Thyroid gland (tissue), 4 donors: Measurements from ENCODE around the gene SMIM24. TPM values are rescaled to one million over a fixed set of nuclear protein-coding genes. Genes with fewer than 3 reads are reported as not detected.
A peak's percentile ranks its signal among the peaks of the same experiment; 100 is the strongest.

Source experiments
- DNase-seq, 2 donors: peaks; one replicate each; pipeline ENCODE4 v3.0.0-alpha.2; 2019
- H3K27ac ChIP-seq, 3 donors: fragments of 200-600 bp; sonication (generic); 1 replicate in 2 of 3; 2 replicates in 1 of 3; pipeline ENCODE4 v1.5.1; 2016 to 2019; ENCODE audit warnings: mild to moderate bottlenecking in 1 of 3, moderate library complexity in 1 of 3
- H3K27me3 ChIP-seq: fragments of 200-600 bp; sonication (generic); one replicate; pipeline ENCODE4 v1.5.1; 2019
- H3K36me3 ChIP-seq, 2 donors: fragments of 200-600 bp; sonication (generic); one replicate each; pipeline ENCODE4 v1.5.1; 2016 to 2019
- H3K4me1 ChIP-seq, 2 donors: fragments of 200-600 bp; sonication (generic); one replicate each; pipeline ENCODE4 v1.5.1; 2017 to 2019
- H3K4me3 ChIP-seq, 3 donors: fragments of 200-600 bp; sonication (generic); replicated peaks in 1 of 3; 1 replicate in 2 of 3; 2 replicates in 1 of 3; pipeline ENCODE4 v1.5.1; 2016; ENCODE audit warnings: mild to moderate bottlenecking in 1 of 3
- H3K9me3 ChIP-seq: fragments of 200-600 bp; sonication (generic); one replicate; pipeline ENCODE4 v1.5.1; 2017
- POLR2A ChIP-seq, 2 donors: fragments of 450-650 bp; IDR thresholded peaks; one replicate each; pipeline ENCODE4 v1.6.1; 2017; ENCODE audit warnings: antibody characterized with exemption in 2 of 2, mild to moderate bottlenecking in 2 of 2, moderate library complexity in 1 of 2
- WGBS, 2 donors: methylation state at CpG; one replicate each; pipeline ENCODE4 v1.1.5; 2017; 5-methylcytosine and 5-hydroxymethylcytosine counted together
- intact Hi-C: fragments of 100-400 bp; cut with DNase I; formaldehyde crosslinking; loops from one replicate; pipeline ENCODE4 v1.15.1; 2023
- total RNA-seq, 4 donors: library from RNA; depleted of rRNA; stranded (reverse); fragments of >200 nt; gene quantifications; one replicate each; pipeline ENCODE4 v1.2.3, GENCODE V29; 2016
- TF ChIP-seq, protein P1 (sequence below), 6 experiments: fragments of 200-600 bp in 3 of 6; fragments of 450-650 bp in 3 of 6; sonication (generic) in 3 of 6; IDR thresholded peaks; one replicate each; pipeline ENCODE4 v1.5.1; 2016 to 2019; ENCODE audit warnings: antibody characterized with exemption in 6 of 6, mild to moderate bottlenecking in 2 of 6, inconsistent platforms in 1 of 6, moderate library complexity in 1 of 6

Gene SMIM24
- total RNA-seq, 4 donors from 2014 or later = not detected

DNA sequence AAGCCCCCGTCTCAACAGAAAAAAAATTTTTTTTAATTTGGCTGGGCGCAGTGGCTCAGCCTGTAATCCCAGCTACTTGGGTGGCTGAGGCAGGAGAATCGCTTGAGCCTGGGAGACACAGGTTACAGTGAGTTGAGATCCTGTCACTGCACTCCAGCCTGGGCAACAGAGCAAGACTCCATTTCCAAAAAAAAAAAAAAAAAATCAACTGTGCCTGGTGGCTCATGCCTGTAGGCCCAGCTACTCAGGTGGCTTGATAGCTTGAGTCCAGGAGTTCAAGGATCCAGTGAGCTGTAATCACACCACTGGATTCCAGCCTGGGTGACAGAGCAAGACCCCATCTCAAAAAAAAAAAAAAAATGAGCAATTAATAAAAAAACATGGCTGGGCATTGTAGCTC is 21.5 kb upstream of the SMIM24 start:
- no peaks in the 10 kb centered on the region for H3K36me3 ChIP-seq
- intact Hi-C loops = no loop called here
- H3K4me3 ChIP-seq = no peak overlapping the region
- H3K9me3 ChIP-seq = no peaks in the 10 kb centered on the region
- no peak for DNase-seq
- peaks cover 8 to 13% of the 10 kb centered on the region in 2 donors for H3K4me1 ChIP-seq
- H3K27me3 ChIP-seq = no peaks in the 10 kb centered on the region
- TF ChIP-seq, protein P1, sequence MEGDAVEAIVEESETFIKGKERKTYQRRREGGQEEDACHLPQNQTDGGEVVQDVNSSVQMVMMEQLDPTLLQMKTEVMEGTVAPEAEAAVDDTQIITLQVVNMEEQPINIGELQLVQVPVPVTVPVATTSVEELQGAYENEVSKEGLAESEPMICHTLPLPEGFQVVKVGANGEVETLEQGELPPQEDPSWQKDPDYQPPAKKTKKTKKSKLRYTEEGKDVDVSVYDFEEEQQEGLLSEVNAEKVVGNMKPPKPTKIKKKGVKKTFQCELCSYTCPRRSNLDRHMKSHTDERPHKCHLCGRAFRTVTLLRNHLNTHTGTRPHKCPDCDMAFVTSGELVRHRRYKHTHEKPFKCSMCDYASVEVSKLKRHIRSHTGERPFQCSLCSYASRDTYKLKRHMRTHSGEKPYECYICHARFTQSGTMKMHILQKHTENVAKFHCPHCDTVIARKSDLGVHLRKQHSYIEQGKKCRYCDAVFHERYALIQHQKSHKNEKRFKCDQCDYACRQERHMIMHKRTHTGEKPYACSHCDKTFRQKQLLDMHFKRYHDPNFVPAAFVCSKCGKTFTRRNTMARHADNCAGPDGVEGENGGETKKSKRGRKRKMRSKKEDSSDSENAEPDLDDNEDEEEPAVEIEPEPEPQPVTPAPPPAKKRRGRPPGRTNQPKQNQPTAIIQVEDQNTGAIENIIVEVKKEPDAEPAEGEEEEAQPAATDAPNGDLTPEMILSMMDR (IDR thresholded peaks at IDR 0.05) = no peak
- no peak for TF ChIP-seq POLR2A (IDR thresholded peaks at IDR 0.05)
- no peak overlapping the region for H3K27ac ChIP-seq
- WGBS, 2 donors = 83 to 100% methylated on average over 2 to 3 of the region's 3 CpGs

DNA sequence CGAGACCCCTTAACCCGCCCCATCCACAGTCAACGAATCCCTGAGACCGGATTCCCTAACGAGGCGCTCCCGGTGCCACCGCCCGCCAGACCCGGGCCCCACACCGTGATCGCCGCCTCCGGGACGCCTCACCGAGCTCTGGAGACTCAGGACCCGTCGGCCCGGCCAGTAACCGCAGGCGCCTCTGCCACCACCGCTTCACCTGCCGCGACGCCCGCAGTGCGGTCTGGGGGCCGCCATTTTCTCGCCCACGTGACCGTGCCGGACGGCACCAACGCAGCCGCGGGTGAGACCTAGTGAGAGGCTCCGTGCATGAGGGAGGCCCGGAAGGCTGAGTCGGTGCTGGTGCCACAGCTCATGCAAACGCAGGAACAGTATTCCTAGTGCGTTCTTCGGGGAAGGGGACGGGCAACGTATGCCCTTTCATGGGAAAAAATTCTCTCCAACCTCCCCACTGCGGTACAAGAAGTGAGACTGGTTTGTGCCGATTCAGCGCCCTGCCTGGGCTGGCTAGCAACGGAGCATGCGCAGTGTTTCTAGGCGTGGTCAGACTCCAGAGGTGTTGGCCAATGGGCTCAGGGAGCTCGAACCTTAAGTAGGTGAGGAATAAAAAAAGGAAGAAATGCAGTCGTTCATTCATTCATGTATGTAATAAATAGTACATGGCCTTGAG is 20.2 kb upstream of the SMIM24 start, which contains the start of gene DOHH:
TSS of gene DOHH (minus strand) at position 246 of the 673 bp plus-strand sequence. CDS start 3,860 bp downstream, outside the sequence.
- 0 to 1% methylated on average over 36 to 46 of the region's 52 CpGs for WGBS, 2 donors

DNA sequence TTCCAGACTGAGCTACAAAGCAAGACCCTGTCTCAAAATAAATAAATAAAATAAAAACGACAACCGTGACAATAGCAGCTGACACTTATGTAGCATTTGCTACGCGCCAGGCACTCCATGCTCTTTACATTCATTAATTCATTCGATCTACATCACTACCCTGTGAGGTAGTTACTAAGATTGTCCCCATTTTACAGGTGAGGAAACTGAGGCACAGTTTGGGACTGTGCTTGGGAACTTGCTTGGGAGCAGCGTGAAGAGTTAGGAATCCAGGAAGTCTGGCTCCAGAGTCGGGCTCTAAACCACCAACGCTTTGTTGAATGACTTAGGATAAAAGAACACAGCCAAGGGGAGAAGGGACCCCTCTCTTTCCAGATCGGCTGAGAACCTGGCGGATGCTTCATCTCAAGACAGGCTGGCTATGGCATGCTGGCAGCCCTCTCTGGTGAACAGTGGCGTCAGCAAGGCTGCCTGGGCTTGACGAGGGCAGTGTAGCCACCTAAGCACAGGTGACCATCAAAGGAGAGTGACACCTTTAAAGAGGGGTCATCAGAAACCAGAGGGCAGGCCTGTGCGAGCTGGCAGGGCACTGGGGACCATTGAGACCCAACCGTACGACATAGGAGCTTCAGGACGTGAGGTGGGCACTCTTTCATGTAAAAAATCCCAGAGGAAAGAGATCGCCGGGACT is 19.6 kb upstream of the SMIM24 start:
- WGBS, 2 donors = 19 to 22% methylated on average over 18 of the region's 18 CpGs
- Histone ChIP-seq H3K36me3 (peaks cover 10 to 17% of the 10 kb centered on the region in 2 donors), H3K27ac (peak overlapping the region in 2 of 3 donors; percentile 90 to 97), H3K4me1 (peaks cover 8% of the 10 kb centered on the region in 2 donors), H3K9me3 (no peaks in the 10 kb centered on the region), H3K4me3 (peak overlapping the region; percentile 45 to 70 (median 66)), H3K27me3 (no peaks in the 10 kb centered on the region)
- intact Hi-C loops = no loop called here
- DNase-seq = no peak
- TF ChIP-seq POLR2A (IDR thresholded peaks at IDR 0.05) = no peak
- TF ChIP-seq, protein P1 (IDR thresholded peaks at IDR 0.05) = no peak

More for the DNA sequence above, 20.2 kb upstream of the SMIM24 start, which contains the start of gene DOHH:
- Histone ChIP-seq H3K36me3 (peaks cover 6 to 11% of the 10 kb centered on the region in 2 donors), H3K9me3 (no peaks in the 10 kb centered on the region), H3K4me3 (peak within 1 kb of the TSS; percentile 45 to 70 (median 66)), H3K27ac (peak within 1 kb of the TSS; percentile 90 to 97 (median 95)), H3K4me1 (peaks cover 8 to 12% of the 10 kb centered on the region in 2 donors), H3K27me3 (no peaks in the 10 kb centered on the region)
- TF ChIP-seq POLR2A (IDR thresholded peaks at IDR 0.05) = peak in 1 of 2 donors; percentile 58
- TF ChIP-seq, protein P1 (IDR thresholded peaks at IDR 0.05) = peak in 1 of 6 experiments; percentile 20
- intact Hi-C loops = no loop called here
- peak; percentile 95 for DNase-seq

DNA sequence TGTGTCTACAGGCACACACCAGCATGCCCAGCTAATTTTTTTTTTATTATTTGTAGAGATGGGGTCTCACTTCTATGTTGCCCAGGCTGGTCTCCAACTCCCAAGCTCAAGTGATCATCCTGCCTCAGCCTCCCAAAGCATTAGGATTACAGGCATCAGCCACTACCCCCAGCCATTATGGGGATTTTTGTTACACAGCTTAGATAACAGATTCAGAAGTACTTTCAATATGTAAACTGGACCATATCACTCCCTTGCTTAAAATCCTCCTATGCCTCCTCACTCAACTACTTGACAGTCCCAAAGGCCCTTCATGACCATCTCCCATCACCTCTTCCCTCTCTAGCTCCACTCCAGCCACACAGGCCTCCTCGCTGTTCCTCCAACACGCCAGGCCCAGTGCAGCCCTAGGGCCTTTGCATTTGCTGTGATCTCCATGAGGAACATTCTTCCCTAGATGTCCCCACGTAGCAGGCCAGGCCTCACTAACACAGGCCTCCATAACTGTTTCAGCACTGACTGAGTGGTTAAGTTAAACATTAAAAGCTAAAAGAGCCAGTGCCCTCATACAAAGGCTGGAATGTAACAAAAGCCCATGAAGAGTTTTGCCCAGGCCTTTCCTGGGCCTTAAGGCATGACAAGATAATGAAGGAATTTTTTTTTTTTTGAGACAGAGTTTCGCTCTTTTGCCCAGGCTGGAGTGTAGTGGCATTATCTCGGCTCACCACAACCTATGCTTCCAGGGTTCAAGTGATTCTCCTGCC is 17.6 kb upstream of the SMIM24 start:
- intact Hi-C loops = no loop called here
- WGBS, 2 donors = 88 to 93% methylated on average over 5 of the region's 5 CpGs
- no peaks in the 10 kb centered on the region for H3K9me3 ChIP-seq

More for the DNA sequence above, 17.6 kb upstream of the SMIM24 start:
- no peak overlapping the region for H3K4me3 ChIP-seq
- H3K36me3 ChIP-seq = peaks cover 14 to 22% of the 10 kb centered on the region in 2 donors
- DNase-seq = no peak
- H3K27ac ChIP-seq = no peak overlapping the region
- no peaks in the 10 kb centered on the region for H3K27me3 ChIP-seq
- peaks cover 8% of the 10 kb centered on the region in 2 donors for H3K4me1 ChIP-seq
- TF ChIP-seq POLR2A (IDR thresholded peaks at IDR 0.05) = no peak
- TF ChIP-seq, protein P1 (IDR thresholded peaks at IDR 0.05) = no peak
